G401.6 (cell line): ENCODE results near the gene BPTF.
"Not testable (repeated sequence)": the region's sequence is repeated elsewhere in the genome, so short reads cannot be mapped to it uniquely, and the experiment has no call there.

Experiments
- FAIRE-seq: peaks from 2 replicates; lab custom pipeline; 2012; peaks lifted over from hg19 to GRCh38; lab: Jason Lieb, UNC

BPTF gene

GRCh38 chr17:67974185-67974584 lies 148.9 kb downstream of the BPTF start:
- no peak for FAIRE-seq

GRCh38 chr17:67974598-67975066 lies 149.3 kb downstream of the BPTF start:
- no peak for FAIRE-seq

- not testable (repeated sequence) for FAIRE-seq
These were observed 151.0 kb downstream of the BPTF start for GRCh38 chr17:67976306-67976705.

- FAIRE-seq: no peak
These were observed 155.2 kb downstream of the BPTF start for GRCh38 chr17:67980456-67980855.

- FAIRE-seq: not testable (repeated sequence)
These were observed 155.6 kb downstream of the BPTF start for GRCh38 chr17:67980883-67981282.

GRCh38 chr17:67982034-67982640 lies 156.8 kb downstream of the BPTF start:
- no peak for FAIRE-seq

- FAIRE-seq: no peak
These were observed 157.5 kb downstream of the BPTF start for GRCh38 chr17:67982686-67983382.

GRCh38 chr17:67983383-67983688 lies 158.0 kb downstream of the BPTF start:
- no peak for FAIRE-seq

GRCh38 chr17:67990909-67991308 lies 165.6 kb downstream of the BPTF start:
- no peak for FAIRE-seq

- FAIRE-seq: no peak
These were observed 167.3 kb downstream of the BPTF start for GRCh38 chr17:67992548-67993152.

- FAIRE-seq: no peak
These were observed 168.1 kb downstream of the BPTF start for GRCh38 chr17:67993153-67993997.

- no peak for FAIRE-seq
These were observed 168.7 kb downstream of the BPTF start for GRCh38 chr17:67993998-67994361.

GRCh38 chr17:67994817-67995569 lies 169.7 kb downstream of the BPTF start:
- no peak for FAIRE-seq

- no peak for FAIRE-seq
These were observed 170.4 kb downstream of the BPTF start for GRCh38 chr17:67995570-67996263.

- FAIRE-seq: not testable (repeated sequence)
These were observed 171.2 kb downstream of the BPTF start, which contains the start of gene C17orf58 for GRCh38 chr17:67996301-67997171. C17orf58 (minus strand) TSS chr17:67996469; CDS start chr17:67996198, 271 bp downstream.

GRCh38 chr17:67998466-67998865 lies 173.2 kb downstream of the BPTF start:
- FAIRE-seq: no peak

- FAIRE-seq: no peak
These were observed 174.1 kb downstream of the BPTF start for GRCh38 chr17:67999291-67999911.

GRCh38 chr17:68004201-68004600 lies 178.9 kb downstream of the BPTF start:
- FAIRE-seq: no peak

- FAIRE-seq: no peak
These were observed 181.5 kb downstream of the BPTF start for GRCh38 chr17:68006797-68007196.

- no peak for FAIRE-seq
These were observed 185.9 kb downstream of the BPTF start for GRCh38 chr17:68011199-68011665.
